HG03159 (cell line): ENCODE results near the gene CCDC89.
"Not testable (repeated sequence)": the region's sequence is repeated elsewhere in the genome, so short reads cannot be mapped to it uniquely, and the experiment has no call there.

Source experiments
- ATAC-seq: cut with Tn5 transposase; IDR thresholded peaks from one replicate; pipeline ENCODE4 v1.9.1; 2021; ENCODE audit warnings: mild to moderate bottlenecking, moderate library complexity; ENCODE audit not compliant: unreplicated experiment

Gene CCDC89

DNA sequence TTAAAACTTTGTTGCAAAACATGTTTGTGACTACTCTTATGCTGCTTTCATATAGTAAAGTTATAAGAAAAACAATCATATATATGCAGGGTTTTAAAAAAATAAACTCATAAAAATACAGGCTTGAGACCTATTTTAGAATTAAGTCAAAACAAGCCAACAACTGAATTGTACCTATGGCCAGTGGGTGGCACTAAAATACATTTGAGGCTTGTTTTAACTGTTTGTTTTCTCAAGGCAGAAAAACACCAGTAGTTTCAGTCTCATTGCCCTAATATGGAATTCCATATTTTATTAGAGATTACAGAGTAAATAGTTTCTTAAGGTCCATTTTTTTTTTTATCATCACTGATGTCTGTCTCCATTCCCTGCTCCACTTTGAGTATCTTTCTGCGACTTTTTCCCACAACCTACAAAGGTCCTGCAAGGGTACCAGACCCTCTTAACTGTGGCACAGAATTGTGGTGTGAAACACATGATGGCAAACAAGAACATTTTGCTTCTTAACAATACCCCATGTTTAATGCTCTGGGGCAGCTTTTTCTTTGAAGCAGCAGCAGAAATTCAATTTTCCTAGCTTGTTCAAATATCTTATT is 8.5 kb upstream of the CCDC89 start:
- ATAC-seq: no peak

DNA sequence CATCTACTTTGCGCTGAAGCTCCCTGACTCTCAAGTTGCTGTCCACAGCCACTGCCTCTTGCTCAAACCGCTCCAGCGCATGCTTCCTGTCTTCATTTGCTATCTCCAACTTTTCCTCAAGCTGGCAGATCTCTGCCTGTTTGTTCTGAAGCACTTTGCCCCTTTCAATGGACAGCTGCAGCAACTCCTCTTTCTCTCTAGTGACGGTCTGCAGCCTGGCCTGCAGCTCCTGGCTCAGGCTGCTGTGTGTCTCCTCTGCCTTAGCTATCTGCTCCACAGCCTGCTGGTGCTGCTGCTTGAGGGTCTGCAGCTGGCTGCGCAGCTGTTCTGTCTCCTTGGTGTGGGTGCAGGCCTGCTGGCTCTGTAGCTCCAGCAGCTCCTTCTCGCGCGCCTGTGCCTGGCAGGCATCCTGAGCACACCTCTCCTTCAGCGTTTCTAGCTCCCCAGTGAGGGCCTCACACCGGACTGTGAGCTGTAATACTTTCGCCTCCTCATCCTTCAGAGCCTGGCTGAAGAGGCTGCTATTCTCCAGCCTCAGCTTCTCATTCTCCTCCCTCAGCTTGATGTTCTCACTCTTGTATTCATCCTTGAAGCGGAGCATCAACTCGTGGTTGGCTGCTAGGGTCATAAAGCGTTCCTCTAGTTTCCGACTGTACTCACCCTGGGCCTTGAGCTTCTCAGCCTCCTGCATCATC is 723 bp downstream of the CCDC89 start:
- no peak for ATAC-seq

DNA sequence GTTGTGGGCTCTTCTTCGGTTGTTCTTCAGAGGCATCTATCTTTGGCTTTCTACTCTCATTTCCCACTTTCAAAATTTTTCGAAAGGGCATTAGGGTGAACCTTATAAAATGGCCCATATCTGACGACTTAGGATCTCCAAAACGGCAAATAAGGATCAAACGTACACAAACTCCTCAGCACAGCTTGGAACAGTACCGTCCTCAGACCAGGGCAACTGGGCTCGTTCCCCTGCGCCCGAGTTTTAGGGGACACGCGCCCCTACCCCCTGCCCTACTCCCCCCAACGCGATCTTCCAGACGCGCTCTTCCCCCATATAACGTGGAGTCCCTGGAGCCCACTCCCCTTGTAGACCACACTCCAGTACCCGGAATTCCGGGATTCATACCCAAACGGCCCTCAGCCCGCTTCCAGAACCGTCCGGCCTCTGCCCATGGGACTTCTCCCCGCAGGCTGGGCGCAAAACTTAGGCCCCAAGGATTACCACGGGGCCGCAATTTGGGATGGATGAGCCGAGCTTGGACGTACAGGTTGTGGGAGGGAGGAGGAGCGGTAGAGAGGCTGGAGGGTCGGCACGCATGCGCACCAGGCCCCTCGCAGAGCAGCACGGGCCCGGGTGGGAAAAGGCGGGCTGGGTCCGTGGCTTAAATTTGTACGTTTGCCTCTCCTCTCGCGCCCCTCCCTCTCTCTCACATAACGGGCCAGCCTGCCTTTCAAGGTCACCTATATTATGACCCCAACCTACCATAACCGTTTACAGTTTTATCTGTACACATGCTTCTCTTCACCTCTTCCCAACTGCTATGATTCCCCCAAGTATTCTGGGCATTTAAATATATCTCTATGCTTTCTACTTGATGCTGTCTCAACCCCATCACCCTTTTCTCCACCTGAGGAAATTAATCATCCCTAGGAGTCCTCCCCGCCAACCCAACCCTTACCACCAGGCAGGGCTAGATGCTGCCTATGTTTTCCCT is 3.4 kb downstream of the CCDC89 start:
- ATAC-seq: peak; percentile 82

DNA sequence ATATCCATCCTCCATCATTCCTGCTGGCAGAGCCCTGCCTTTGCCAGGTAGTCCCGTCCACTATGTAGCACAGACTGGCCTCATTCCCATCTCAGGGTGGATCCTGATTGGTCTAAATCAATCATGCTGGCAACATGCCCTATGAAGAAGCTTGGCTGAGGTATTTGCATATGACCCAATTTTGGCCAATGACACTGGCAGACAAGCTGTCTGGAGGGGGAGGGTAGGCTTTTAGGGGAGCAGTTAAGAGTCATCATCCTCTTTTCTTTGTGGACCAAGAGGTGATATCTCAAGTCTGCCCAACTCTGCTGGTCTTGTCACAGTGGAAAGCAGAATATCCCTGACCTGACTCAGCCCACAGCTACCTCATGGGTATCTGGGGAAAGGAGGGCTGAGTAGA is 5.1 kb downstream of the CCDC89 start:
- ATAC-seq: no peak

DNA sequence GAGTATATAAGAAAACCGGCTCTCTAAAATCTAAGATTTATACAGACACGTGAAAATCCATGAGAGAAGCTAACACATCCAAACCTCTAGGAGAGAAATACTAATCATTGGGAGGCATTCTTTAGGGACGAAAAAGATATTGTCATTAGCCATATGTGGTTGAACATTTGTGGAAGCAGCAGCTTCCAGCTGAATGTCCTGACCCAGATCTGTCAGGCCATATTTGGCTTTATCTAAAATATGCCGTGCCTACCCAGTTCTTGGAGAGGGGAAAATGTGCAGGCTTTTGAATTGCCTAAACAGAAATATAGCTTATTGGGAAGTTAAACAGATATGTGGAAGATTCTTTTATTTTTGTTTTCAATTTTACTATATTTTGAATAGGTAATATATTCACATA is 6.4 kb downstream of the CCDC89 start:
- ATAC-seq: no peak

DNA sequence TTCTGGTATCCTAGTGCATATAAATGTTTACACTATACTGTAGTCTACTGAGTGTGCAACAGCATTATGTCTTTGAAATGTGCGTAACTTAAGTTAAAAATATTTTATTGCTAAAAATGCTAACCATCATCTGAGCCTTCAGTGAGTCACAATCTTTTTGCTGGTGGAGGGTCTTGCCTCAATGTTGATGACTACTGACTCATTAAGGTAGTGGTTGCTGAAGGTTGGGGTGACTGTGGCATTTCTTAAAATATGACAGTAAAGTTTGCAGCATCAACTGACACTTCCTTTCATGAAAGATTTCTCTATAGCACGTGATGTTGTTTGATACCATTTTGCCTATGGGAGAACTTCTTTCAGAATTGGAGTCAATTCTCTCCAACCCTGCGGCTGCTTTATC is 12.6 kb downstream of the CCDC89 start:
- ATAC-seq: no peak

DNA sequence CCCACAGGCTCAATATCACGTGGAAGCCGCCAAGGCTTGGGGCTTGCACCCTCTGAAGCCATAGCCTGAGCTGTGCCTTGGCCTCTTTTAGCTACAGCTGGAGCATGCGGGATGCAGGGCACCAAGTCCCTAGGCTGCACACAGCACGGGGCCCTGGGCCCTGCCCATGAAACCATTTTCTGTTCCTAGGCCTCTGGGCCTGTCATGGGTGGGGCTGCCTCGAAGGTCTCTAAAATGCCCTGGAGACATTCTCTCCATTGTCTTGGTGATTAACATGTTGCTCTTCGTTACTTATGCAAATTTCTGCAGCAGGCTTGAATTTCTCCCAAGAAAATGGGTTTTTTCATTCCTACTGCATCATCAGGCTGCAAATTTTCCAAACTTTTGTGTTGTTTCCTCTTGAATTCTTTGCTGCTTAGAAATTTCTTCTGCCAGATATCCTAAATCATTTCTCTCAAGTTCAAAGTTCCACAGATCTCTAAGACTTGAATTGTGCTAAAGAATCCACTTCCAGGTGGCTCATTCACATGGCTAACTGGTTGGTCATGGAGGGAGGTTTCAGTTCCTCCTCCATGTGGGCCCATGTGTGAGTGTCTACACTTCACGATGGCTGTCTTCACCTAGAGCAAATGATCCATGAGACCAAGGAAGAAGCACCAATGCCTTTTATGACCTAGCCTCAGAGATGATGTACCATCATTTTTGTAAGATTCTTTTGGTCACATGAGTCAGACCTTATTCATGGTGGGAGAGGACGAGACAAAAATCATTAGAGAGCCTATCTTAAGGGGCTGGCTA is 13.7 kb downstream of the CCDC89 start:
- no peak for ATAC-seq

DNA sequence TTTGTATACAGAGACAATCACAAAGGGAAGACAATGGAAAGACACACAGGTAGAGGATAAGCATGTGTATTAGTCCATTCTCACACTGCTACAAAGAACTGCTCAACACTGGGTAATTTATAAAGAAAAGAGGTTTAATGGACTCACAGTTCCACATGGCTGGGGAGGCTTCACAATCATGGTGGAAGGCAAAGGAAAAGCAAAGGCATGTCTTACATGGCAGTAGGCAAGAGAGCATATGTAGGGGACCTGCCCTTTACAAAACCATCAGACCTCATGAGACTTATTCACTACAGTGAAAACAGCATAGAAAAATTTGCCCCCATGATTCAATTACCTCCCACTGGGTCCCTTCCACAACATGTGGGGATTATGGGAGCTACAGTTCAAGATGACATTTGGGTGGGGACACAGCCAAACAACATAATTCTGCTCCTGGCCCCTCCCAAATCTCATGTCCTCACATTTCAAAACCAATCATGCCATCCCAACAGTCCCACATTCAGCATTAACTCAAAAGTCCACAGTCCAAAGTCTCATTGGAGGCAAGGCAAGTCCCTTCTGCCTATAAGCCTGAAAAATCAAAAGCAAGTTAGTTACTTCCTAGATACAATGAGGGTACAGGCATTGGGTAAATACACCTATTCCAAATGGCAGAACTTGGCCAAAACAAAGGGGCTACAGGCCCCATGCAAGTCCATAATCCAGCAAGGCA is 14.9 kb downstream of the CCDC89 start:
- not testable (repeated sequence) for ATAC-seq

DNA sequence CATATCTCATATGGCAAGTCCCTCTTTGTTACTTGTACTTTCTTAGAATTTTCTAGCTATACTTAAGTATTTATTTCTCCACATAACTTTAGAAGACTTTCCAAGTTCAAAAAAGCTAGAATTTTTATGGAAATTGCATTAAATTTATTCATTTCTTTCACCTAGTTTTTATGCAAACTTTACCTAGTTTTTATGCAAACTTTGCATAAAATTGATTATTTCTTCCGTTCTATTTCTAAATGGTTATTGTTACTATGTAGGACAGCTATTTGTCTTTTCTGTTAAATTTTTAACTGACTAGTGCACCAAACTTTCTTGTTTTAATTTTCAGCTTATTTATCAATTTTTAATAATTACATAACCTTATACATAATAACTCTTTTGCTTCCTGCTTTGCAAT is 17.8 kb downstream of the CCDC89 start:
- ATAC-seq: no peak

DNA sequence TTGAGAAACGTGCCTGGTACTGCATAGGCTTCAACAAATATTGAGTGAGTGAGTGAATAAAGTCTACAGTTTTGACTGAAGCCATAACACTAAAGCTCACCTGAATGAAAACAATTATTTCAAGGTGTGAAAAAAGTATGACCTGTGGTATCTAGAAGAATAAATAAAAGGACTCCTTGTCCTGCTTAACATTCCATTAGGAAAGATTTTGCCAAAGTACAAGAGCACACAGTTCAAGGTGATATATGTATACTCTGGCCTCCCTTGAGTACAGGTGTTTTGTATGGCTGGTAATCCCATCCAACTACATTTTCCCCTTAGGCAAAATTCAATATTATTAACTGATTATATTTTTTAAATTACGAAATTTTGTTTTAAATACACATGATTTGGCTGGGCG is 19.3 kb downstream of the CCDC89 start:
- no peak for ATAC-seq

DNA sequence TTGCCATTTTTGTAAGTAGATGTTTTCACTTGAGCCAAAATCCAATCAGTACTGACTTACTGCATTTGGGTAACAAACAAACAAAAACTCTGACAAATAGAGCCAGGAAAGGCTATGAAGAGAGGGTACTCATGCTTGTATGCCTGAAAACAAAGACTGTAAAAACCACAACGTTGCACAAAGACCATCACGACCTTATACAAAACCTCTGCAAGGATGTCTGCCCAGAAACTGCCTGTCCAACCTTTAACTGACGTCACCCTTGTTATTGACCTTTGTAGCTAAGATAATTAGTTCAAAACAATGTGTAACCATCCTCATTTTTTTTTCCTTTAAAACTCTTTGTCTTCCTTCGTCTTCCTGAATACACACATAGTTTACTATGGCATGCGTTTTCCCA is 20.3 kb downstream of the CCDC89 start:
- ATAC-seq: no peak

DNA sequence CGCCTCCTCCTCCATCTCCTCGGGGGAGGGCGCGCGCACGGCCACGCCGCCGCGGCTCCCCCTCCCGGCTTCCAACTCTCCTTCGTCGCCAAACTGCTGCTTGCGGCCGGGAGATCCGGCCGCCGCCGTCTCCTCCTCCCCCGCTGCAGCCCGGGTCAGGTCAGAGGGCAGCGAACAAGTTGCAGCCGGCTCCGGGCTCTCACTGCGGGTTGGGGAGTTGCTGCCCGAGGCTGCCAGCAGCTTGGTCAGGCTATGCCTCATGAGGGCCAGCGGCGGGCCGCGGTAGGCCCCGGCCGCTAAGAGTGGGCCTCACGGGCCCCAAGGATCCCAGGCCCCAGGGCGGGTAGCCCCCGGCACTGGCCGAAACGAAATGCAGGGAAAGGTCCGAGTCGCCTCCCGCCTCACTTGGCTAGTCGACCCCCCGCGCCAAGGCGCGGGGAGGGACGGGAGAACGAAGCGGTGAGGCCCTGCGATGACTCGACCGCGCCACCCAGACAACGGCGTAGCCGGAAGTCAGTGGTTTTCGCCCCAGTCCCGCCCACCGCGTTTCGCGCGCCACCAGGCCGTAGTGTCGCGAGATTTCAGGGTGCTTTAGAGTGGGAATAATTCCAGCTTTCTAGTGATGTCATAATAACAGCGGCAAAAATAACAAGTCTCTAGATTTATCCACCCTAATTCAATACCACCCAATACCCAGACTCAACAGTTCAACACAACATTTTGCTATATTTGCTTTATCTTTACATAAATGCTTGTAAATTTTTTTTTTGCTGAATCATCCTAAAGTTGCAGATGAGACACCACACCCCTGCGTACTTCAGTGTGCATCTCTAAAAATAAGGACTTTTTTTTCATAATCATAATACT is 21.1 kb downstream of the CCDC89 start, which contains the start of gene CREBZF:
TSS of gene CREBZF (minus strand) at position 515 of the 867 bp plus-strand sequence. CDS start at position 261, 254 bp downstream.
- ATAC-seq: peak; percentile 90

DNA sequence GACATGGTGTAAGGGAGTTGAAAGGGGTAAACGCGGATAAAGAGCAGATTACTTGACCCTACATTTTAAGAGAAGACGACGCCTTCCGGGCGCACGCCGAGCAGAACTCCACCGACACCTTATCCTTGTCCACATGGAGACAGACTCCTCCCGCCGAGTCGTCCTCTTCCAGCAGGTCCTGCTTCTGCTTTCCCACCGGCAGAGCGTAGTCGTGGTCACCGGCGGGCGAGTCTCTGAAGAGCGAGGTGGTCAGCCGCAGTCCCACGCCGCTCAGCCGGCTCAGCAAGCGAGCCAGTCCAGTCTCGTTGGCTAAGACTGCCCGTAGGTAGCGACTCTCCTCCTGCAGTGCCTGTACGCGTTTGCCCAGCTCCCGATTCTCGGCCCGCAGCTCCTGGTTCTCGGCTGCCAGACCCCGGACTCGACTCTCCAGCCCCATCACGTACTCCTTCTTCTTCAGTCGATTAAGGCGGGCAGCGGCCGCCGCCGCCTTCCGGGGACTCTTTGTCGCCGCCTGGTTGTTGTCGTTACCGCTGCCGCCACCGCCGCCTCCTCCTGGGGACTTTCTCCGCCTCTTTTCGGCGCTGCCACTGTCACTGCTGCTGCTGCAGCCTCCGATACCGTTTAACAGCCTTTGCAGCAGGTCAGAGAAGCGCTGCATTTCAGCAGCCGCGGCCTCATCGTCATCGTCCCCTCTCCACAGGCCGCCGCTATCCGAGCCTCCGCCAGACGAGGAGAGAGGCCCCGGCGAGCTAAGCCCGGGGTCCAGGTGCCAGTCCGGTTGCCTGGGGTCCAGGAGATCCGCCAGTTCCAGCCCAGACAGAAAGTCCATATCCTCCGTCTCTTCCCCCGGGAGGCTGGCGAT is 22.0 kb downstream of the CCDC89 start:
- ATAC-seq: peak; percentile 77

DNA sequence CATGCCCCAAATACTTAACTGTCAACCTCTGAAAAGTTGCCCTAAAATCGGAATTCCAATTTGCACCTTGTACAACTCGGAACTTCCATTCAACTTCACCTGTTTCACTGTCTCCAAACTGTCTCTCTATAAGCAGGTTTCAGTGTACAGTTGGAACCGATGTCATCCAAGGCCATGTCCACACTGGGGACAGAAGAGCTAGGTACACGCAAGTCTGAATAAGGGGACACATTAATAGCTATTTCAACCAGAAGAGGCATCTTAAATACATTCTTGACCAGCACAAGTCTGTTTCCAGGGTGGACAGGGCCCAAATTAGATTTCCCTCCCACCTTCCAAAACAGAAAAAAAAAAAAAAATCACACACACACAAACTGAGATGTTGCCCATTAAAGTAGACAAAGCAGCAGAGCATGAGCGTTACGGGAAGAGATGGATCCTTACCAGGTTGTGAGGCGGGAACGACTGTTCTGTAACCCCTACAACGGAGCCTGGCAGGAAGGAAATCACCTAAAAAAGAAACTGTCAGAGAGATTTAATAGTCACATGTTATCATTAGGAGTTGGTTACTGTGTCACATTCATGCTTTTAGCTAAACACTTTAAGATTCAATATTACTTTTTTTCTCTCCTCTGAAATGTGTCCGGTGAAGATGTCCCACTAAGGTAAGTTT is 22.8 kb downstream of the CCDC89 start:
- ATAC-seq: no peak

DNA sequence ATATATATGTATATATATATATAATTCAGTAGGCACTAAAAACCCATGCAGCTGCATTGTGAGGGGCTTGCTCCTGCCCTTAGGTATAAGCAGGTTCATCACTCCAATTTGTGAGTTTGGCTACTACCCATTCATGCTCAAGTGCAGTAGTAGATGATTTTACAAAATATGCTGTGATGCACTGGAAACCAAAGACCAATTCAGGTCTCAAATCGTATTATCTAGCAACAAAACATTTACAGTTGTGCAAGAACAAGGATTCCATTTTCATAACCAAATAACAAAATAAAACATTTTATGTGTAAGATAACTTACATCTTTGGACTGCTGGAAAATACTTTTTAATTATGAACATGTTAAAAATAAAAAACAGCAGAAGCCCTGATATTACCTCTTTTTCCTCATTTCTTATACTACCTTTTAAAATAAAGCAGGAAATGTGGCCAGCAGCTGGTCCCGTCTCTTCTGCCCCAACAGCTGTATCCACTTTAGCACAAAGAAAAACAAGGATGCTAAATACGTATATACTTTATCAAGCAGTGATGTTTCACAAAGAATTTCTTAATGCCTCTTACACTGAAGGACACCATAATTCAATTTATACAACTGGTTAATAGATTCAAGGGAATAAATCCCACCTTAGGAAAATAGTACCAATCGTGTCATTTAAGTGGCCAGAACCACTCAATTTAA is 23.9 kb downstream of the CCDC89 start:
- no peak for ATAC-seq

DNA sequence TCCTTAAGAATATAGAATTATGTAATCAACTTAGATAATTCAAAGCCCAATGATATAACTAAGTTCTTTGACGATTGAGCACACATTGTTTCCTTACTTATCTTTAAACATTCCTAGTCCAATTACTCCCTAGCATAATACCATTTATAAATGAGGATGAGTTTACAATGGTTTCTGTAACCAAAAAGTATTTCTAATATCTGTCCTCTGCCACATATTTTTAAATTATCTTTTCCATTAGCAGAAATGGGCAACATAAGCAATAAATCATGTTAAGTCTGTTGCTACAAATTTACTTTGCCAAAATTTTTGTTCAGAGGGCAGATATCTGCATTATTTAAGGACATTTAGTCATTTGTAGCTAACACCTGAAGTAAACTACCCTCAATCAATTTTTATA is 27.8 kb downstream of the CCDC89 start:
- ATAC-seq: no peak

DNA sequence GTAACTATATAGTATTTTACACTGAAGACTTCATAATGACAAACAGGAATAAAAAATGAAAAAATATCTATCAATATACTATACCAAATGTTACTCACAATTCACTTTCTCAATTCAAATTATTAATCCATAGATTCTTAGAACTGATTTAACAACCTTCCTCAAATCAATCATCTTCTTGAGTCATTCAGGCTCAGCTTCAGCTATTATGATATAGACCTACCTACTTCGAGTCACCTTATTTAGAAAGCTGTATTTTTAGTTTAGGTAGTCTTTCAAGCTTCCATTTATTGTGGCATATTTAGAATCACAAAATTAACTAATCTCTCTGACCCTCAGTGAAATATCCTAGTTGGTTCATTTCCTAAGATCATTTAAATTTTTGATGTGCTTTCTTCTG is 29.2 kb downstream of the CCDC89 start:
- ATAC-seq: no peak
